OCI-LY1 (cell line): ENCODE data around the gene BMPR1B.

Experiments used
- CTCF ChIP-seq: fragments of 200-600 bp; sonication (generic), shearing (Covaris generic); IDR thresholded peaks from 2 replicates; pipeline ENCODE4 v1.5.1; 2017; ENCODE audit warnings: mild to moderate bottlenecking, antibody characterized with exemption, low read length, moderate library complexity, mixed read lengths
- EZH2 ChIP-seq: fragments of 200-600 bp; sonication (generic), shearing (Covaris generic); IDR thresholded peaks from 2 replicates; pipeline ENCODE4 v1.8.0; 2017; ENCODE audit warnings: borderline replicate concordance, mixed run types, mild to moderate bottlenecking, antibody characterized with exemption, low read length, moderate library complexity, mixed read lengths

GRCh38 chr4:94804650-94805049 lies 46.9 kb downstream of the BMPR1B start:
- TF ChIP-seq CTCF, result no peak
- no peak for TF ChIP-seq EZH2
